Liver (tissue), 9 donors: Measurements from ENCODE around the gene SLC36A1. TPM values are rescaled to one million over a fixed set of nuclear protein-coding genes. Genes with fewer than 3 reads are reported as not detected.

Experiments
- DNase-seq: peaks from one replicate; pipeline ENCODE4 v3.0.0-alpha.2; 2017; ENCODE audit warnings: low spot score
- H3K27ac ChIP-seq, 2 donors: one replicate each; pipeline ENCODE4 v1.7.0; 2013; ENCODE audit warnings: inconsistent platforms in 2 of 2, low read length in 2 of 2, control low read depth in 1 of 2, low read depth in 1 of 2, mild to moderate bottlenecking in 1 of 2
- H3K27me3 ChIP-seq, 4 donors: one replicate each; pipeline versions ENCODE4 v1.6.1 to v1.7.0; 2013; ENCODE audit warnings: low read length in 3 of 4, inconsistent platforms in 1 of 4, mild to moderate bottlenecking in 1 of 4, moderate library complexity in 1 of 4; ENCODE audit not compliant: control insufficient read depth in 4 of 4, insufficient read depth in 4 of 4
- H3K36me3 ChIP-seq, 4 donors: one replicate each; pipeline versions ENCODE4 v1.6.1 to v1.7.0; 2013; ENCODE audit warnings: low read length in 3 of 4, mild to moderate bottlenecking in 3 of 4, low read depth in 1 of 4, moderate library complexity in 1 of 4; ENCODE audit not compliant: control insufficient read depth in 4 of 4, insufficient read depth in 3 of 4
- H3K4me1 ChIP-seq, 4 donors: one replicate each; pipeline versions ENCODE4 v1.6.1 to v1.7.0; 2013; ENCODE audit warnings: low read length in 3 of 4, mild to moderate bottlenecking in 3 of 4, moderate library complexity in 1 of 4; ENCODE audit not compliant: control insufficient read depth in 4 of 4, insufficient read depth in 4 of 4
- H3K4me3 ChIP-seq, 3 donors: one replicate each; pipeline versions ENCODE4 v1.6.1 to v1.7.0; 2013; ENCODE audit warnings: low read length in 3 of 3, control low read depth in 1 of 3, low read depth in 1 of 3, mild to moderate bottlenecking in 1 of 3
- H3K9ac ChIP-seq, 2 donors: one replicate each; pipeline ENCODE4 v1.7.0; 2013; ENCODE audit warnings: low read length in 2 of 2, mild to moderate bottlenecking in 2 of 2, moderate library complexity in 2 of 2, control low read depth in 1 of 2, low read depth in 1 of 2
- H3K9me3 ChIP-seq, 4 donors: one replicate each; pipeline versions ENCODE4 v1.6.1 to v1.7.0; 2013; ENCODE audit warnings: low read length in 3 of 4; ENCODE audit not compliant: control insufficient read depth in 4 of 4
- EGR1 ChIP-seq, 2 donors: IDR thresholded peaks; 2 replicates each; pipeline ENCODE4 v1.6.1; 2016 to 2018; ENCODE audit warnings: antibody characterized with exemption in 2 of 2, low read depth in 2 of 2
- FOXA1 ChIP-seq: IDR thresholded peaks from 2 replicates; pipeline ENCODE4 v1.6.1; 2016; ENCODE audit warnings: antibody characterized with exemption
- FOXA2 ChIP-seq: IDR thresholded peaks from 2 replicates; pipeline ENCODE4 v1.6.1; 2016; ENCODE audit warnings: antibody characterized with exemption
- GABPA ChIP-seq, 2 donors: IDR thresholded peaks in 1 of 2; conservative IDR thresholded peaks in 1 of 2; 2 replicates each; pipeline ENCODE4 v1.6.1; 2016; ENCODE audit warnings: antibody characterized with exemption in 2 of 2, mild to moderate bottlenecking in 1 of 2, moderate library complexity in 1 of 2
- HNF4G ChIP-seq: IDR thresholded peaks from 2 replicates; pipeline ENCODE4 v1.6.1; 2016; ENCODE audit warnings: antibody characterized with exemption
- JUND ChIP-seq, 2 donors: IDR thresholded peaks; 2 replicates each; pipeline ENCODE4 v1.6.1; 2016; ENCODE audit warnings: antibody characterized with exemption in 2 of 2
- NR2F2 ChIP-seq: IDR thresholded peaks from 2 replicates; pipeline ENCODE4 v1.6.1; 2016; ENCODE audit warnings: antibody characterized with exemption
- RAD21 ChIP-seq, 2 donors: IDR thresholded peaks; 2 replicates each; pipeline ENCODE4 v1.6.1; 2016; ENCODE audit warnings: antibody characterized with exemption in 2 of 2, mild to moderate bottlenecking in 2 of 2
- SP1 ChIP-seq: IDR thresholded peaks from 2 replicates; pipeline ENCODE4 v1.6.1; 2018; ENCODE audit warnings: antibody characterized with exemption, mild to moderate bottlenecking
- YY1 ChIP-seq: IDR thresholded peaks from 2 replicates; pipeline ENCODE4 v1.6.1; 2016; ENCODE audit warnings: antibody characterized with exemption, mild to moderate bottlenecking
- WGBS: extraction: QIAGEN DNeasy Blood & Tissue Kit; methylation state at CpG from one replicate; pipeline ENCODE4 v1.1.7; 2013; 5-methylcytosine and 5-hydroxymethylcytosine counted together
- polyA plus RNA-seq, 2 donors: library from polyadenylated mRNA; stranded (reverse) in 1 of 2; unstranded in 1 of 2; fragments of 200-250 nt in 1 of 2; fragments of >200 nt in 1 of 2; fragmentation: Nextera tagmentation in 1 of 2; extraction: Ambion mirVana in 1 of 2; gene quantifications; one replicate each; pipeline versions ENCODE4 v1.2.1 to v1.2.3, GENCODE V29; 2013 to 2015
- total RNA-seq, 2 donors: library from RNA; depleted of rRNA; stranded (reverse); fragments of >200 nt; gene quantifications; one replicate each; pipeline ENCODE4 v1.2.3, GENCODE V29; 2014
- TF ChIP-seq, protein P1 (sequence below): IDR thresholded peaks from 2 replicates; pipeline ENCODE4 v1.6.1; 2016; ENCODE audit warnings: antibody characterized with exemption
- TF ChIP-seq, protein P2 (sequence below): fragments of 150-350 bp; IDR thresholded peaks from 2 replicates; pipeline ENCODE4 v1.5.1; 2017; ENCODE audit warnings: improper control_type of control experiment, low read depth, low read length; ENCODE audit not compliant: missing input control
- TF ChIP-seq, protein P3 (sequence below): IDR thresholded peaks from 2 replicates; pipeline ENCODE4 v1.6.1; 2016; ENCODE audit warnings: antibody characterized with exemption
- TF ChIP-seq, protein P4 (sequence below): IDR thresholded peaks from 2 replicates; pipeline ENCODE4 v1.6.1; 2016; ENCODE audit warnings: antibody characterized with exemption, mild to moderate bottlenecking
- donor health status: healthy.
- donor health status: healthy.
- donor health status: healthy.
- donor health status: healthy.
- donor health status: healthy.

The SLC36A1 gene
- total and polyA plus RNA-seq, 4 donors: 1.6 to 18.8 (median 3.4) TPM

DNA sequence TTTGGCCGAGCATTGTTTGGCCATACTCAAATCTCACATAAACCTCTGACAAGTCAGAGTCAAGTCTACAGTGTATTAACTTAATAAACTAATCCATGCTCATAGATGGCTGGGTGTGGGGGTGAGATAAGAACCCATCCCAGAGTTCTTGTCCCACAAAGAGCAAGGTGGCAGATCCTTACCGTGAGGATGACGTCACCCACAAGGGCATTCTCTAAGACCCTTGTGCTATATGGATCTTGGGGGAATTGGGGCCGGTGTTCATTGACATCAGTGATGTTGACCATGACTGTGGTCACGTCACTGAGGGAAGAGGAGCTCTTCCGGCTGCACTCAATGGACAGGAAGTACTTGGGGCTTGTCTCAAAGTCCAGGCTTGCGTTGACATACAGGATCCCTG is 81.6 kb downstream of the SLC36A1 start (continued):
- TF ChIP-seq, protein P1, sequence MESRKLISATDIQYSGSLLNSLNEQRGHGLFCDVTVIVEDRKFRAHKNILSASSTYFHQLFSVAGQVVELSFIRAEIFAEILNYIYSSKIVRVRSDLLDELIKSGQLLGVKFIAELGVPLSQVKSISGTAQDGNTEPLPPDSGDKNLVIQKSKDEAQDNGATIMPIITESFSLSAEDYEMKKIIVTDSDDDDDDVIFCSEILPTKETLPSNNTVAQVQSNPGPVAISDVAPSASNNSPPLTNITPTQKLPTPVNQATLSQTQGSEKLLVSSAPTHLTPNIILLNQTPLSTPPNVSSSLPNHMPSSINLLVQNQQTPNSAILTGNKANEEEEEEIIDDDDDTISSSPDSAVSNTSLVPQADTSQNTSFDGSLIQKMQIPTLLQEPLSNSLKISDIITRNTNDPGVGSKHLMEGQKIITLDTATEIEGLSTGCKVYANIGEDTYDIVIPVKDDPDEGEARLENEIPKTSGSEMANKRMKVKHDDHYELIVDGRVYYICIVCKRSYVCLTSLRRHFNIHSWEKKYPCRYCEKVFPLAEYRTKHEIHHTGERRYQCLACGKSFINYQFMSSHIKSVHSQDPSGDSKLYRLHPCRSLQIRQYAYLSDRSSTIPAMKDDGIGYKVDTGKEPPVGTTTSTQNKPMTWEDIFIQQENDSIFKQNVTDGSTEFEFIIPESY: no peak
- no peak for TF ChIP-seq SP1

GRCh38 chr5:151531581-151531980 is 84.2 kb downstream of the SLC36A1 start:
- no peak overlapping the region for H3K27ac ChIP-seq
- no peaks in the 10 kb centered on the region for H3K27me3 ChIP-seq
- TF ChIP-seq, protein P1: no peak
- no peak for TF ChIP-seq NR2F2
- WGBS: 96% methylated on average over 30 of the region's 30 CpGs
- H3K9ac ChIP-seq: no peak overlapping the region
- no peak for DNase-seq
- no peaks in the 10 kb centered on the region for H3K36me3 ChIP-seq
- H3K4me3 ChIP-seq: no peak overlapping the region
- no peaks in the 10 kb centered on the region for H3K4me1 ChIP-seq
- no peaks in the 10 kb centered on the region for H3K9me3 ChIP-seq

GRCh38 chr5:151532416-151532815 is 85.0 kb downstream of the SLC36A1 start:
- no peaks in the 10 kb centered on the region for H3K9me3 ChIP-seq
- no peak for DNase-seq
- no peak overlapping the region for H3K27ac ChIP-seq
- H3K4me3 ChIP-seq: no peak overlapping the region
- whole genome bisulfite sequencing: 86% methylated on average over 4 of the region's 4 CpGs
- no peak overlapping the region for H3K9ac ChIP-seq
- H3K27me3 ChIP-seq: no peaks in the 10 kb centered on the region
- H3K4me1 ChIP-seq: no peaks in the 10 kb centered on the region
- H3K36me3 ChIP-seq: no peaks in the 10 kb centered on the region
- TF ChIP-seq YY1: no peak
- TF ChIP-seq, protein P2, sequence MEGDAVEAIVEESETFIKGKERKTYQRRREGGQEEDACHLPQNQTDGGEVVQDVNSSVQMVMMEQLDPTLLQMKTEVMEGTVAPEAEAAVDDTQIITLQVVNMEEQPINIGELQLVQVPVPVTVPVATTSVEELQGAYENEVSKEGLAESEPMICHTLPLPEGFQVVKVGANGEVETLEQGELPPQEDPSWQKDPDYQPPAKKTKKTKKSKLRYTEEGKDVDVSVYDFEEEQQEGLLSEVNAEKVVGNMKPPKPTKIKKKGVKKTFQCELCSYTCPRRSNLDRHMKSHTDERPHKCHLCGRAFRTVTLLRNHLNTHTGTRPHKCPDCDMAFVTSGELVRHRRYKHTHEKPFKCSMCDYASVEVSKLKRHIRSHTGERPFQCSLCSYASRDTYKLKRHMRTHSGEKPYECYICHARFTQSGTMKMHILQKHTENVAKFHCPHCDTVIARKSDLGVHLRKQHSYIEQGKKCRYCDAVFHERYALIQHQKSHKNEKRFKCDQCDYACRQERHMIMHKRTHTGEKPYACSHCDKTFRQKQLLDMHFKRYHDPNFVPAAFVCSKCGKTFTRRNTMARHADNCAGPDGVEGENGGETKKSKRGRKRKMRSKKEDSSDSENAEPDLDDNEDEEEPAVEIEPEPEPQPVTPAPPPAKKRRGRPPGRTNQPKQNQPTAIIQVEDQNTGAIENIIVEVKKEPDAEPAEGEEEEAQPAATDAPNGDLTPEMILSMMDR: no peak

GRCh38 chr5:151534350-151534749 is 86.9 kb downstream of the SLC36A1 start:
- no peaks in the 10 kb centered on the region for H3K4me1 ChIP-seq
- no peak overlapping the region for H3K9ac ChIP-seq
- no peaks in the 10 kb centered on the region for H3K9me3 ChIP-seq
- no peak overlapping the region for H3K27ac ChIP-seq
- no peak for DNase-seq
- 78% methylated on average over 11 of the region's 11 CpGs for WGBS
- H3K27me3 ChIP-seq: no peaks in the 10 kb centered on the region
- H3K4me3 ChIP-seq: no peak overlapping the region
- H3K36me3 ChIP-seq: no peaks in the 10 kb centered on the region
- TF ChIP-seq, protein P3, sequence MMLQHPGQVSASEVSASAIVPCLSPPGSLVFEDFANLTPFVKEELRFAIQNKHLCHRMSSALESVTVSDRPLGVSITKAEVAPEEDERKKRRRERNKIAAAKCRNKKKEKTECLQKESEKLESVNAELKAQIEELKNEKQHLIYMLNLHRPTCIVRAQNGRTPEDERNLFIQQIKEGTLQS: no peak
- TF ChIP-seq, protein P4, sequence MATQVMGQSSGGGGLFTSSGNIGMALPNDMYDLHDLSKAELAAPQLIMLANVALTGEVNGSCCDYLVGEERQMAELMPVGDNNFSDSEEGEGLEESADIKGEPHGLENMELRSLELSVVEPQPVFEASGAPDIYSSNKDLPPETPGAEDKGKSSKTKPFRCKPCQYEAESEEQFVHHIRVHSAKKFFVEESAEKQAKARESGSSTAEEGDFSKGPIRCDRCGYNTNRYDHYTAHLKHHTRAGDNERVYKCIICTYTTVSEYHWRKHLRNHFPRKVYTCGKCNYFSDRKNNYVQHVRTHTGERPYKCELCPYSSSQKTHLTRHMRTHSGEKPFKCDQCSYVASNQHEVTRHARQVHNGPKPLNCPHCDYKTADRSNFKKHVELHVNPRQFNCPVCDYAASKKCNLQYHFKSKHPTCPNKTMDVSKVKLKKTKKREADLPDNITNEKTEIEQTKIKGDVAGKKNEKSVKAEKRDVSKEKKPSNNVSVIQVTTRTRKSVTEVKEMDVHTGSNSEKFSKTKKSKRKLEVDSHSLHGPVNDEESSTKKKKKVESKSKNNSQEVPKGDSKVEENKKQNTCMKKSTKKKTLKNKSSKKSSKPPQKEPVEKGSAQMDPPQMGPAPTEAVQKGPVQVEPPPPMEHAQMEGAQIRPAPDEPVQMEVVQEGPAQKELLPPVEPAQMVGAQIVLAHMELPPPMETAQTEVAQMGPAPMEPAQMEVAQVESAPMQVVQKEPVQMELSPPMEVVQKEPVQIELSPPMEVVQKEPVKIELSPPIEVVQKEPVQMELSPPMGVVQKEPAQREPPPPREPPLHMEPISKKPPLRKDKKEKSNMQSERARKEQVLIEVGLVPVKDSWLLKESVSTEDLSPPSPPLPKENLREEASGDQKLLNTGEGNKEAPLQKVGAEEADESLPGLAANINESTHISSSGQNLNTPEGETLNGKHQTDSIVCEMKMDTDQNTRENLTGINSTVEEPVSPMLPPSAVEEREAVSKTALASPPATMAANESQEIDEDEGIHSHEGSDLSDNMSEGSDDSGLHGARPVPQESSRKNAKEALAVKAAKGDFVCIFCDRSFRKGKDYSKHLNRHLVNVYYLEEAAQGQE: no peak
- TF ChIP-seq HNF4G (no peak), EGR1 (IDR thresholded peaks at IDR 0.05; ENCODE audit: low read depth in 2 of 2) (no peak), YY1 (no peak), FOXA2 (no peak), GABPA (IDR thresholded peaks at IDR 0.05 in 1 of 2, conservative IDR thresholded peaks at IDR 0.05 in 1 of 2) (no peak), NR2F2 (no peak), FOXA1 (no peak), RAD21 (IDR thresholded peaks at IDR 0.05) (no peak), SP1 (no peak), JUND (IDR thresholded peaks at IDR 0.05) (no peak)
- TF ChIP-seq, protein P2: no peak
